ENCODE data around the gene TPO. TPM values are rescaled to one million over a fixed set of nuclear protein-coding genes. Genes with fewer than 3 reads are reported as not detected.

TPO gene
- total RNA-seq, 1 experiment from 2014 or later, result not detected

GRCh38 chr2:1403565-1403964 is 9.7 kb upstream of the TPO start:
- ChIA-PET CTCF (no interaction called here), POLR2A (no interaction called here)
- ATAC-seq (no peak), DNase-seq (ENCODE audit: low read depth, low spot score) (no peak)
- H3K27ac ChIP-seq (ENCODE audit: low read length), result no peak overlapping the region
- no peaks in the 10 kb centered on the region; the same call in 1 of the 2 replicates for H3K27me3 ChIP-seq (ENCODE audit: control insufficient read depth, insufficient read depth, low read length)
- intact Hi-C loops (cut with micrococcal nuclease; ENCODE audit: unreplicated experiment) (no loop called here), in situ Hi-C loops (cut with HindIII; ENCODE audit: low pct_unique_long_range_greater_than_20kb, low sequenced_read_pairs) (no loop called here)
- H3K36me3 ChIP-seq (ENCODE audit: control insufficient read depth, insufficient read depth, low read length), result no peaks in the 10 kb centered on the region
- no peaks in the 10 kb centered on the region for H3K4me1 ChIP-seq (ENCODE audit: control insufficient read depth, insufficient read depth, low read length)
- H3K9me3 ChIP-seq (ENCODE audit: control insufficient read depth, insufficient read depth, low read depth, low read length), result no peaks in the 10 kb centered on the region
- BruUV-seq (replicated peaks), result no TSS peak
- TF ChIP-seq REST (IDR thresholded peaks at IDR 0.05; ENCODE audit: insufficient read depth in 1 of 2, low read depth in 2 of 2, low read length in 1 of 2) (no peak), POLR2AphosphoS5 (IDR thresholded peaks at IDR 0.05; ENCODE audit: low read depth, low read length) (no peak), SIN3A (IDR thresholded peaks at IDR 0.05; ENCODE audit: borderline replicate concordance, insufficient read depth, low read depth, low read length) (no peak), CTCF (IDR thresholded peaks at IDR 0.05) (no peak), TCF7L2 (IDR thresholded peaks at IDR 0.05; ENCODE audit: low read depth, low read length) (no peak)
- no peak overlapping the region for H3K4me3 ChIP-seq (ENCODE audit: low read depth in 2 of 2, low read length in 2 of 2)

- Histone ChIP-seq H3K27me3 (ENCODE audit: control insufficient read depth, insufficient read depth, low read length) (no peaks in the 10 kb centered on the region; the same call in 1 of the 2 replicates), H3K4me1 (ENCODE audit: control insufficient read depth, insufficient read depth, low read length) (no peaks in the 10 kb centered on the region), H3K9me3 (ENCODE audit: control insufficient read depth, insufficient read depth, low read depth, low read length) (no peaks in the 10 kb centered on the region), H3K36me3 (ENCODE audit: control insufficient read depth, insufficient read depth, low read length) (no peaks in the 10 kb centered on the region), H3K4me3 (ENCODE audit: low read depth in 2 of 2, low read length in 2 of 2) (no peak overlapping the region), H3K27ac (ENCODE audit: low read length) (no peak overlapping the region)
- in situ Hi-C loops (cut with HindIII; ENCODE audit: low pct_unique_long_range_greater_than_20kb, low sequenced_read_pairs) (no loop called here), intact Hi-C loops (cut with micrococcal nuclease; ENCODE audit: unreplicated experiment) (no loop called here)
- no TSS peak for BruUV-seq (replicated peaks)
- no peak for TF ChIP-seq REST (IDR thresholded peaks at IDR 0.05; ENCODE audit: insufficient read depth in 1 of 2, low read depth in 2 of 2, low read length in 1 of 2)
- no peak for TF ChIP-seq SIN3A (IDR thresholded peaks at IDR 0.05; ENCODE audit: borderline replicate concordance, insufficient read depth, low read depth, low read length)
- no peak for TF ChIP-seq POLR2AphosphoS5 (IDR thresholded peaks at IDR 0.05; ENCODE audit: low read depth, low read length)
- no peak for TF ChIP-seq CTCF (IDR thresholded peaks at IDR 0.05)
- no peak for TF ChIP-seq TCF7L2 (IDR thresholded peaks at IDR 0.05; ENCODE audit: low read depth, low read length)
- ATAC-seq, result no peak
- POLR2A ChIA-PET, result no interaction called here
- CTCF ChIA-PET, result no interaction called here
- DNase-seq (ENCODE audit: low read depth, low spot score), result no peak
These were observed 8.1 kb upstream of the TPO start for GRCh38 chr2:1405124-1405523.

Measured in Panc1 (cell line).